VCaP (cell line): ENCODE results near the gene COL17A1.

Experiments used
- H3K27ac ChIP-seq: fragments of 450-650 bp; 2 replicates; pipeline ENCODE4 v1.5.1; 2017
- TF ChIP-seq, protein P1 (sequence below): fragments of 450-650 bp; conservative IDR thresholded peaks from 2 replicates; pipeline ENCODE4 v1.5.1; 2017; ENCODE audit warnings: mild to moderate bottlenecking, moderate library complexity

The COL17A1 gene

GRCh38 chr10:104065748-104066147 lies 19.9 kb downstream of the COL17A1 start:
- TF ChIP-seq, protein P1, sequence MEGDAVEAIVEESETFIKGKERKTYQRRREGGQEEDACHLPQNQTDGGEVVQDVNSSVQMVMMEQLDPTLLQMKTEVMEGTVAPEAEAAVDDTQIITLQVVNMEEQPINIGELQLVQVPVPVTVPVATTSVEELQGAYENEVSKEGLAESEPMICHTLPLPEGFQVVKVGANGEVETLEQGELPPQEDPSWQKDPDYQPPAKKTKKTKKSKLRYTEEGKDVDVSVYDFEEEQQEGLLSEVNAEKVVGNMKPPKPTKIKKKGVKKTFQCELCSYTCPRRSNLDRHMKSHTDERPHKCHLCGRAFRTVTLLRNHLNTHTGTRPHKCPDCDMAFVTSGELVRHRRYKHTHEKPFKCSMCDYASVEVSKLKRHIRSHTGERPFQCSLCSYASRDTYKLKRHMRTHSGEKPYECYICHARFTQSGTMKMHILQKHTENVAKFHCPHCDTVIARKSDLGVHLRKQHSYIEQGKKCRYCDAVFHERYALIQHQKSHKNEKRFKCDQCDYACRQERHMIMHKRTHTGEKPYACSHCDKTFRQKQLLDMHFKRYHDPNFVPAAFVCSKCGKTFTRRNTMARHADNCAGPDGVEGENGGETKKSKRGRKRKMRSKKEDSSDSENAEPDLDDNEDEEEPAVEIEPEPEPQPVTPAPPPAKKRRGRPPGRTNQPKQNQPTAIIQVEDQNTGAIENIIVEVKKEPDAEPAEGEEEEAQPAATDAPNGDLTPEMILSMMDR = no peak
- no peak overlapping the region for H3K27ac ChIP-seq

DNA sequence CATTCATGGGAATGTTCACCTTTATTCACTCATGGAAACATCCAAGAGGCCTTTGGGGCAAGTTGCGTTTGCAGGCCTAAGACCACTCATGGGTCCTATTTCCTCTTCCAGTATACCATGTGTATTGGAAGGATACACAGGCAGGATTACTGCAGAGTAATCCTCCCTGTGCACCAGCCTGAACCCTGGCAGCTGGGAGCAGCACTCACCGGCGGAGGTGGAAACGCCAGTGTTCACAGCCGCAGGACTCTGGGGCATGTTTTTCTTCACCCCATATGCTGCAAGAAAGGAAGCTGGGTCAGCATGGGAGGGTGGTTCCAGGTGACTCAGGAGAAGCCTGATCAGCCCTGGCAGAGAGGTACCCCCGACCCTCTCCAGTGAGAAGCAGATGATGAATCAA lies 24.5 kb downstream of the COL17A1 start:
- H3K27ac ChIP-seq = no peak overlapping the region
- TF ChIP-seq, protein P1 = no peak

- TF ChIP-seq, protein P1 = no peak
- no peak overlapping the region for H3K27ac ChIP-seq
These were observed 26.3 kb downstream of the COL17A1 start for GRCh38 chr10:104059364-104059763.

GRCh38 chr10:104057717-104058116 lies 28.0 kb downstream of the COL17A1 start:
- TF ChIP-seq, protein P1 = no peak
- H3K27ac ChIP-seq = no peak overlapping the region

- no peak overlapping the region for H3K27ac ChIP-seq
- TF ChIP-seq, protein P1 = no peak
These were observed 28.9 kb downstream of the COL17A1 start for GRCh38 chr10:104056619-104057273.

DNA sequence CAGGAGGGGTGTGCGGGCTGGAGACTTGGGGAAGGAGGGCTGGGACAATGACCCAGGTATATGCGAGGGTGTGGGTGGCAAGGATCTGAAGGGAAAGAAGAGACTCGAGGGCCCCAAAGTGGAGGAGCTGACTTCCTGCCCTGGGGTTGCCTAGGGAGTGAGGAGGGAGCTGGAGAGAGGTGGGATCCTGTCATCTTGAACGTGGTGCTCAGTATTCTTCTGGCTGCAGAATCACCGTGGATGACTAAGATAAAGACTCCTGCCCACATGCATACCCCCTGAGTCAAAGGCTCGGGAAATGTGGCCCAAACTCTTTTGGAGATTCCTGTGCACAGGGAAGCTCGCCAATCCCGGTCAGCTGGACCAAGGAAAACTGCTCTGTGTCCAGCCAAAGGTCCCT lies 31.2 kb downstream of the COL17A1 start:
- TF ChIP-seq, protein P1 = no peak
- H3K27ac ChIP-seq = no peak overlapping the region

DNA sequence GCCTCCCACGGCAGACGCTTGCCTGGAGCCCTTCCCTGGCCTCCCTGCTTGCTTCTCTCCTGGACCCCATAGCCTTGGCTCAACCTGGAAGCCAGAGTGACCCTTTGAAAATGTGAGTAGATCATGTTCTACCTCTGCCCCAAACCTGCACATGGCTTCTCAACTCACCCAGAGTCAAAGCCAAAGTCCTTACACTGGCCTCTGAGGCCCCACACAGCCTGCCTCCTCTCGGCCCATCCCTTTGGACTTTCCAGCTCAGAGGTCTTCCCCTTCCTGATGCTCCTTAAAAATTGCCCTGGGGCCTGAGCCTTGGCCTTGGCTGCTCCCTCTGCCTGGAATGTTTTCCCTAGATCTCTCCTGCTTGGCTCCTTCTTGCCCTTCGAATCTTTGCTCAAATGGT lies 32.5 kb downstream of the COL17A1 start:
- H3K27ac ChIP-seq = no peak overlapping the region

More for the DNA sequence above, 32.5 kb downstream of the COL17A1 start:
- TF ChIP-seq, protein P1 = no peak
